IMR-90 (cell line): ENCODE measurements around the gene TEAD2. TPM values are rescaled to one million over a fixed set of nuclear protein-coding genes. Genes with fewer than 3 reads are reported as not detected.
A peak's percentile ranks its signal among the peaks of the same experiment; 100 is the strongest.

Experiments
- ATAC-seq: fragments of 200-7000 bp; cut with Tn5 transposase; 2 replicates; pipeline ENCODE4 v1.9.1; 2020; ENCODE audit warnings: low read depth, mild to moderate bottlenecking, moderate library complexity
- BruUV-seq: library from RNA; stranded (reverse); fragments of 400-500 nt; replicated peaks from 2 replicates; lab custom pipeline; 2021; lab: Mats Ljungman, UMichigan
- CTCF ChIA-PET: fragments of 300-600 bp; formaldehyde crosslinking; extraction: SDS; loops from one replicate; lab custom pipeline; 2021; ENCODE audit warnings: antibody characterized with exemption; lab: Yijun Ruan, JAX
- POLR2A ChIA-PET: fragments of 300-600 bp; sonication (Branson Sonifier 250); formaldehyde crosslinking; loops from one replicate; lab custom pipeline; 2022; ENCODE audit warnings: antibody characterized with exemption; ENCODE audit not compliant: unreplicated experiment; lab: Charles Lee
- DNase-seq: peaks from one replicate; pipeline ENCODE4 v3.0.0; 2013
- H2AFZ ChIP-seq: replicated peaks from 2 replicates; pipeline ENCODE3; 2013; ENCODE audit warnings: low read length, mild to moderate bottlenecking; ENCODE audit not compliant: poor library complexity
- H2AK5ac ChIP-seq: 2 replicates; pipeline ENCODE4 v1.6.1; 2013; ENCODE audit warnings: low read depth, low read length, inconsistent platforms
- H2AK9ac ChIP-seq: replicated peaks from 2 replicates; pipeline ENCODE3; 2013; ENCODE audit warnings: mild to moderate bottlenecking, low read depth, low read length, moderate library complexity; ENCODE audit not compliant: poor library complexity
- H2BK120ac ChIP-seq: 2 replicates; pipeline ENCODE4 v1.6.1; 2013; ENCODE audit warnings: low read depth, low read length, inconsistent platforms
- H2BK15ac ChIP-seq: 3 replicates; pipeline ENCODE4 v1.6.1; 2013; ENCODE audit warnings: low read depth, low read length, inconsistent platforms
- H2BK20ac ChIP-seq: 2 replicates; pipeline ENCODE4 v1.6.1; 2013; ENCODE audit warnings: low read depth, mild to moderate bottlenecking, inconsistent platforms, low read length, moderate library complexity
- H2BK5ac ChIP-seq: 2 replicates; pipeline ENCODE4 v1.6.1; 2013; ENCODE audit warnings: mild to moderate bottlenecking, low read depth, low read length, inconsistent platforms; ENCODE audit not compliant: poor library complexity, severe bottlenecking
- H3K14ac ChIP-seq: replicated peaks from 2 replicates; pipeline ENCODE4 v1.6.1; 2013; ENCODE audit warnings: low read depth, low read length, inconsistent platforms
- H3K18ac ChIP-seq: 2 replicates; pipeline ENCODE4 v1.6.1; 2013; ENCODE audit warnings: low read depth, low read length, control low read depth
- H3K23ac ChIP-seq: 2 replicates; pipeline ENCODE4 v1.6.1; 2013; ENCODE audit warnings: low read depth, low read length, inconsistent platforms
- H3K27ac ChIP-seq: 2 replicates; pipeline ENCODE4 v1.5.1; 2013; ENCODE audit warnings: mild to moderate bottlenecking, control low read depth, low read length; ENCODE audit not compliant: insufficient read depth
- H3K27me3 ChIP-seq: 2 replicates; pipeline ENCODE4 v1.6.1; 2013; ENCODE audit warnings: low read length; ENCODE audit not compliant: control insufficient read depth, insufficient read depth
- H3K36me3 ChIP-seq: 2 replicates; pipeline ENCODE4 v1.6.1; 2013; ENCODE audit warnings: low read length, mixed read lengths; ENCODE audit not compliant: control insufficient read depth, insufficient read depth
- H3K4ac ChIP-seq: 2 replicates; pipeline ENCODE4 v1.6.1; 2013; ENCODE audit warnings: low read depth, low read length, inconsistent platforms
- H3K4me1 ChIP-seq: 2 replicates; pipeline ENCODE4 v1.6.1; 2013; ENCODE audit warnings: low read length, mixed read lengths; ENCODE audit not compliant: control insufficient read depth, insufficient read depth
- H3K4me2 ChIP-seq: 2 replicates; pipeline ENCODE4 v1.6.1; 2013; ENCODE audit warnings: low read depth, mild to moderate bottlenecking, control low read depth, low read length, moderate library complexity
- H3K4me3 ChIP-seq: 2 replicates; pipeline ENCODE4 v1.5.1; 2013; ENCODE audit warnings: low read depth, mild to moderate bottlenecking, control low read depth, low read length, moderate library complexity; ENCODE audit not compliant: insufficient read depth
- H3K56ac ChIP-seq: 2 replicates; pipeline ENCODE4 v1.6.1; 2013; ENCODE audit warnings: low read length, inconsistent platforms; ENCODE audit not compliant: insufficient read depth; ENCODE audit errors: extremely low read depth
- H3K79me1 ChIP-seq, 2 experiments: 2 replicates each; pipeline ENCODE4 v1.6.1; 2013; ENCODE audit warnings: low read length in 2 of 2, inconsistent platforms in 1 of 2, low read depth in 1 of 2
- H3K9ac ChIP-seq: 2 replicates; pipeline ENCODE4 v1.6.1; 2013; ENCODE audit warnings: low read depth, low read length, control low read depth
- H3K9me1 ChIP-seq: 2 replicates; pipeline ENCODE4 v1.6.1; 2013; ENCODE audit warnings: low read length, inconsistent platforms; ENCODE audit not compliant: insufficient read depth
- H3K9me3 ChIP-seq: 2 replicates; pipeline ENCODE4 v1.6.1; 2013; ENCODE audit warnings: low read length; ENCODE audit not compliant: control insufficient read depth, insufficient read depth
- H4K20me1 ChIP-seq: 2 replicates; pipeline ENCODE4 v1.6.1; 2013; ENCODE audit warnings: low read length, inconsistent platforms; ENCODE audit not compliant: insufficient read depth
- H4K5ac ChIP-seq: 2 replicates; pipeline ENCODE4 v1.6.1; 2013; ENCODE audit warnings: mild to moderate bottlenecking, low read depth, low read length, control low read depth
- H4K8ac ChIP-seq, 2 experiments: 2 replicates each; pipeline ENCODE4 v1.6.1; 2013; ENCODE audit warnings: low read depth in 2 of 2, low read length in 2 of 2, control low read depth in 1 of 2, inconsistent platforms in 1 of 2
- H4K91ac ChIP-seq: 2 replicates; pipeline ENCODE4 v1.6.1; 2013; ENCODE audit warnings: low read depth, low read length, inconsistent platforms; ENCODE audit not compliant: insufficient read depth
- CEBPB ChIP-seq: IDR thresholded peaks from 2 replicates; pipeline ENCODE4 v1.6.1; 2012; ENCODE audit warnings: low read depth, low read length, improper control_type of control experiment
- CHD1 ChIP-seq: IDR thresholded peaks from 2 replicates; pipeline ENCODE4 v1.6.1; 2012; ENCODE audit warnings: low read depth, low read length, improper control_type of control experiment
- FOS ChIP-seq: fragments of 150-350 bp; IDR thresholded peaks from 2 replicates; pipeline ENCODE4 v1.6.1; 2016; ENCODE audit warnings: low read depth, low read length
- MAFK ChIP-seq: IDR thresholded peaks from 2 replicates; pipeline ENCODE4 v1.6.1; 2012; ENCODE audit warnings: low read depth, low read length, improper control_type of control experiment
- MAZ ChIP-seq: IDR thresholded peaks from 2 replicates; pipeline ENCODE4 v1.6.1; 2012; ENCODE audit warnings: low read depth, mild to moderate bottlenecking, low read length, improper control_type of control experiment, moderate library complexity, borderline replicate concordance
- MXI1 ChIP-seq: IDR thresholded peaks from 2 replicates; pipeline ENCODE4 v1.6.1; 2012; ENCODE audit warnings: low read depth, mild to moderate bottlenecking, low read length, moderate library complexity, borderline replicate concordance
- NFE2L2 ChIP-seq: fragments of 150-350 bp; IDR thresholded peaks from 2 replicates; pipeline ENCODE4 v1.6.1; 2016; ENCODE audit warnings: low read depth, mild to moderate bottlenecking, low read length
- POLR2A ChIP-seq: IDR thresholded peaks from 2 replicates; pipeline ENCODE4 v1.6.1; 2012; ENCODE audit warnings: mild to moderate bottlenecking, low read depth, low read length
- RAD21 ChIP-seq: IDR thresholded peaks from 2 replicates; pipeline ENCODE4 v1.6.1; 2012; ENCODE audit warnings: low read length, improper control_type of control experiment
- RFX5 ChIP-seq: IDR thresholded peaks from 2 replicates; pipeline ENCODE4 v1.8.0; 2012; ENCODE audit warnings: low read depth, mild to moderate bottlenecking, low read length, moderate library complexity
- SMC3 ChIP-seq: fragments of 150-350 bp; IDR thresholded peaks from 2 replicates; pipeline ENCODE4 v1.6.1; 2016; ENCODE audit warnings: low read depth, mild to moderate bottlenecking, antibody characterized with exemption, low read length, moderate library complexity
- USF2 ChIP-seq: fragments of 150-350 bp; IDR thresholded peaks from 2 replicates; pipeline ENCODE4 v1.6.1; 2017; ENCODE audit warnings: mild to moderate bottlenecking, antibody characterized with exemption, low read length, low read depth
- WGBS, 2 experiments: methylation state at CpG; one replicate each; pipeline versions ENCODE4 v1.1.5 to v1.1.7; 2013; ENCODE audit warnings: missing lambda C conversion rate in 2 of 2; ENCODE audit not compliant: insufficient read length in 1 of 2; ENCODE audit errors: extremely low coverage in 2 of 2; 5-methylcytosine and 5-hydroxymethylcytosine counted together
- dilution Hi-C: fragments of 300-500 bp; cut with HindIII; formaldehyde crosslinking; loops from one replicate; pipeline ENCODE4 v1.14.3; 2018; ENCODE audit warnings: low sequenced_read_pairs; ENCODE audit not compliant: unreplicated experiment
- in situ Hi-C: fragments of 300-500 bp; cut with MboI; formaldehyde crosslinking; loops from 3 replicates; pipeline ENCODE4 v1.14.3; 2019; ENCODE audit warnings: low sequenced_read_pairs, inconsistent platforms, mixed read lengths
- intact Hi-C: fragments of 100-400 bp; cut with micrococcal nuclease; formaldehyde crosslinking; loops from 2 replicates; pipeline ENCODE4 v1.10.0; 2022
- polyA plus RNA-seq, 3 experiments: library from polyadenylated mRNA; depleted of rRNA; stranded (reverse); fragments of >200 nt; gene quantifications; 2 replicates each; pipeline ENCODE4 v1.2.3, GENCODE V29; 2012; ENCODE audit warnings: low replicate concordance in 1 of 3
- total RNA-seq: library from RNA; depleted of rRNA; stranded (reverse); fragments of >200 nt; gene quantifications from 2 replicates; pipeline ENCODE4 v1.2.3, GENCODE V29; 2012
- TF ChIP-seq, protein P1 (sequence below): fragments of 150-350 bp; IDR thresholded peaks from 2 replicates; pipeline ENCODE4 v1.6.1; 2016; ENCODE audit warnings: low read depth, mild to moderate bottlenecking, low read length, moderate library complexity, borderline replicate concordance

TEAD2 gene
- total and polyA plus RNA-seq, 2 of the 4 experiments (the other 2 are of a cell fraction) = 30.8 to 33.6 TPM

- CTCF ChIA-PET = interaction anchor here (0.6 to 1.4 kb wide), 2 partner anchors 54 to 156 kb away, joined by 3 to 4 read pairs; no protein-coding TSS in a partner anchor
- Histone ChIP-seq H4K20me1 (no peaks in the 10 kb centered on the region), H3K79me1 (no peaks in the 10 kb centered on the region), H2BK5ac (no peak overlapping the region), H3K23ac (no peak overlapping the region), H3K18ac (no peak overlapping the region), H3K4me1 (no peaks in the 10 kb centered on the region), H2AK9ac (peak overlapping the region; percentile 65), H3K56ac (no peak overlapping the region), H3K27ac (no peak overlapping the region), H3K36me3 (no peaks in the 10 kb centered on the region), H3K27me3 (peaks cover 43% of the 10 kb centered on the region), H2AK5ac (no peak overlapping the region), H3K9me1 (no peaks in the 10 kb centered on the region), H2BK15ac (no peak overlapping the region), H2BK20ac (no peak overlapping the region), H3K9me3 (no peaks in the 10 kb centered on the region), H3K4me2 (no peak overlapping the region), H3K4ac (no peak overlapping the region), H4K5ac (no peak overlapping the region), H2BK120ac (no peak overlapping the region), H4K91ac (no peak overlapping the region), H4K8ac (no peak overlapping the region), H3K9ac (no peak overlapping the region), H2AFZ (no peak overlapping the region), H3K14ac (no peak overlapping the region), H3K4me3 (no peak overlapping the region)
- dilution Hi-C loops = no loop called here
- TF ChIP-seq, protein P1, sequence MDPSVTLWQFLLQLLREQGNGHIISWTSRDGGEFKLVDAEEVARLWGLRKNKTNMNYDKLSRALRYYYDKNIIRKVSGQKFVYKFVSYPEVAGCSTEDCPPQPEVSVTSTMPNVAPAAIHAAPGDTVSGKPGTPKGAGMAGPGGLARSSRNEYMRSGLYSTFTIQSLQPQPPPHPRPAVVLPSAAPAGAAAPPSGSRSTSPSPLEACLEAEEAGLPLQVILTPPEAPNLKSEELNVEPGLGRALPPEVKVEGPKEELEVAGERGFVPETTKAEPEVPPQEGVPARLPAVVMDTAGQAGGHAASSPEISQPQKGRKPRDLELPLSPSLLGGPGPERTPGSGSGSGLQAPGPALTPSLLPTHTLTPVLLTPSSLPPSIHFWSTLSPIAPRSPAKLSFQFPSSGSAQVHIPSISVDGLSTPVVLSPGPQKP = no peak
- no peak for TF ChIP-seq USF2
- no peak for TF ChIP-seq CHD1
- no peak for TF ChIP-seq POLR2A
- no peak for TF ChIP-seq FOS
- TF ChIP-seq CEBPB = no peak
- no peak for TF ChIP-seq MXI1
- no peak for TF ChIP-seq SMC3
- TF ChIP-seq MAZ = no peak
- TF ChIP-seq RAD21 = no peak
- no peak for TF ChIP-seq NFE2L2
- no peak for TF ChIP-seq RFX5
- no peak for TF ChIP-seq MAFK
- intact Hi-C loops = no loop called here
- WGBS, 2 experiments = no CpG with 5 or more reads among the region's 9 CpGs
- in situ Hi-C loops = loop anchor here (10.0 kb wide), 1 partner anchor 54 kb away; the partner anchor contains the start of gene SLC17A7
- POLR2A ChIA-PET = no interaction called here
- BruUV-seq = no TSS peak
- ATAC-seq (no peak), DNase-seq (no peak)
Observed at GRCh38 chr19:49390929-49391359, 28.7 kb upstream of the TEAD2 start.
